Gastrocnemius medialis (tissue), 4 donors: ENCODE measurements around the gene CSAD. TPM values are rescaled to one million over a fixed set of nuclear protein-coding genes. Genes with fewer than 3 reads are reported as not detected.

Source experiments
- ATAC-seq, 2 donors: fragments of 150-250 bp; one replicate each; pipeline ENCODE4 v1.9.1; 2016
- DNase-seq, 2 donors: peaks; one replicate each; pipeline ENCODE4 v3.0.0-alpha.2; 2019
- H3K27ac ChIP-seq, 4 donors: fragments of 200-600 bp; sonication (generic); 1 replicate in 1 of 4; 2 replicates in 3 of 4; pipeline ENCODE4 v1.5.1; 2016 to 2018; ENCODE audit warnings: mild to moderate bottlenecking in 2 of 4, moderate library complexity in 1 of 4
- H3K27me3 ChIP-seq, 3 donors: fragments of 200-600 bp; sonication (generic) in 2 of 3; 1 replicate in 1 of 3; 2 replicates in 2 of 3; pipeline versions ENCODE4 v1.5.1 to v1.6.0; 2016 to 2019; ENCODE audit warnings: mild to moderate bottlenecking in 1 of 3, moderate library complexity in 1 of 3
- H3K36me3 ChIP-seq, 2 donors: fragments of 200-600 bp; sonication (generic) in 1 of 2; one replicate each; pipeline ENCODE4 v1.5.1; 2017 to 2018
- H3K4me1 ChIP-seq, 2 donors: fragments of 200-600 bp; sonication (generic) in 1 of 2; one replicate each; pipeline ENCODE4 v1.5.1; 2016 to 2017; ENCODE audit warnings: mild to moderate bottlenecking in 2 of 2
- H3K4me3 ChIP-seq, 4 donors: fragments of 200-600 bp; sonication (generic) in 3 of 4; 1 replicate in 1 of 4; 2 replicates in 3 of 4; pipeline ENCODE4 v1.5.1; 2016 to 2019; ENCODE audit warnings: mild to moderate bottlenecking in 2 of 4
- H3K9me3 ChIP-seq, 3 donors: fragments of 200-600 bp; sonication (generic) in 2 of 3; 1 replicate in 1 of 3; 2 replicates in 2 of 3; pipeline ENCODE4 v1.5.1; 2016 to 2019
- POLR2A ChIP-seq, 2 donors: fragments of 450-650 bp; IDR thresholded peaks; one replicate each; pipeline ENCODE4 v1.6.1; 2017; ENCODE audit warnings: antibody characterized with exemption in 2 of 2, mild to moderate bottlenecking in 2 of 2, moderate library complexity in 2 of 2
- in situ Hi-C, 4 donors: fragments of 200-750 bp; cut with MboI; loops; one replicate each; pipeline versions ENCODE4 v1.15.0 to v1.8.0; 2017; ENCODE audit warnings: low sequenced_read_pairs in 4 of 4
- intact Hi-C: fragments of 100-400 bp; cut with DNase I; formaldehyde crosslinking; loops from one replicate; pipeline ENCODE4 v1.15.1; 2023; ENCODE audit warnings: low total_unique reads
- total RNA-seq, 4 donors: library from RNA; depleted of rRNA; stranded (reverse); fragments of >200 nt; gene quantifications; one replicate each; pipeline versions ENCODE4 v1.1.0 to v1.2.3, GENCODE V29; 2016
- TF ChIP-seq, protein P1 (sequence below), 5 experiments: fragments of 450-650 bp in 3 of 5; fragments of 200-600 bp in 2 of 5; sonication (generic) in 2 of 5; IDR thresholded peaks in 4 of 5; conservative IDR thresholded peaks in 1 of 5; 1 replicate in 4 of 5; 2 replicates in 1 of 5; pipeline ENCODE4 v1.5.1; 2016 to 2019; ENCODE audit warnings: antibody characterized with exemption in 5 of 5, mild to moderate bottlenecking in 3 of 5, moderate library complexity in 3 of 5

CSAD gene
- total RNA-seq, 4 donors from 2014 or later = 0.68 to 14.9 (median 1.9) TPM

DNA sequence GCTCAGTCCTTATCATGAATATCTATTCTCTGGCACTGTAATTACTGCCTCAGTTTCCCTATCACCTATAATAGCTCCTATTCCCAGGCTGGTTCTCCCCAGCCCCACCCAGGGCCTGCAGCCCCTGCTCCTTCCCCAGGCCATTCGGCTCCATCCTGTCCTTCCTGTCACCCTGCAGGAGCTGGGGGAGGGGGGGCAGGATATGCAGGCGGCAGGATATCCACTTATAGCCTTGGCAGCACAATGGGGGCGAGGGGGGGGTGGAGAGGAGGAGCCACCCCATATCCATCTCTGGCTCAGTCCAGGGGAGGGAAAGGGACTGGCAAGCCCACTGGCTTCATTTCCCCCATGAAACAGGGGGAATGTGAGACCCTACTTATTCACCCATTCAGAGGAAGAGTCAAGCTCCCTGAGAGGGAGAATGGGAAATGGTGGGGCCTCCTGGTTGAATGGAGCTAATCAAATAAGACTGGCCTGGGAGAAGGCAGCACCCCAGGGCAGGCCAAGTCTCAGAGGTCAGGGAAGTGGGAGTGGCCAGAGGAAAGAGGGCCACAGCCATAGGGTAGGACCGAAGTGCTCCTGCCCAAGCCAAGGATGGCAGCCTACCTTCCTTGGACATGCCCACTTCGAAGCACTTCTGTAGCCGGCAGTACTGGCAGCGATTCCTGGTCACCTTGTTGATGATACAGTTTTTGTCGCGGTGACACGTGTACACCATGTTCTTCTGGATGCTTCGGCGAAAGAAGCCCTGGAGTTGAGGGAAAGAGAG is 34.1 kb upstream of the CSAD start:
- no peak overlapping the region for H3K4me3 ChIP-seq
- intact Hi-C loops = loop anchor here (5.0 kb wide), 1 partner anchor 287 kb away; the partner anchor contains the start of gene TARBP2
- H3K36me3 ChIP-seq = peaks cover 0 to 11% of the 10 kb centered on the region in 2 donors

DNA sequence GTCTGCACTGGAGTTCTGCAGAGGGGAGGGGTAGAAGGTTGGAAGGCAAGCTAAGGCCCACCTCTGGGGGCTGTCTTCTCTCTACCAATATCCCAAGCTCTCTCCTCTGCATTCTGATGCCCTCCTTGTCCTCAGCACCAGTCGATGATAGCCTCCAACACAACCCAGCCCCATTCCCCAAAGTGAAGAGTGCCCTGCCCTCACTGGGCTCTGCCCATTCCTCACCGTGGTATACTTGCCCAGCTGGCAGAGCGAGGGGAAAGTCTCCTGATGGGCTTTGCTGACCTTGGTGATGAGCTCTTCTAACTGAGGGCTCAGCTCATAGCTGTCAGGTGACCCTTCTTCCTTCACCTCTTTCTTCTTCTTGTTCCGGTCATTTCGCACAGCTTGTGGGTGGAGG is 33.5 kb upstream of the CSAD start:
- no peak for ATAC-seq

More for the DNA sequence above, 34.1 kb upstream of the CSAD start:
- peak overlapping the region; percentile 68 to 100 (median 98) for H3K27ac ChIP-seq
- no peaks in the 10 kb centered on the region for H3K27me3 ChIP-seq
- no peak for TF ChIP-seq POLR2A (IDR thresholded peaks at IDR 0.05)
- TF ChIP-seq, protein P1, sequence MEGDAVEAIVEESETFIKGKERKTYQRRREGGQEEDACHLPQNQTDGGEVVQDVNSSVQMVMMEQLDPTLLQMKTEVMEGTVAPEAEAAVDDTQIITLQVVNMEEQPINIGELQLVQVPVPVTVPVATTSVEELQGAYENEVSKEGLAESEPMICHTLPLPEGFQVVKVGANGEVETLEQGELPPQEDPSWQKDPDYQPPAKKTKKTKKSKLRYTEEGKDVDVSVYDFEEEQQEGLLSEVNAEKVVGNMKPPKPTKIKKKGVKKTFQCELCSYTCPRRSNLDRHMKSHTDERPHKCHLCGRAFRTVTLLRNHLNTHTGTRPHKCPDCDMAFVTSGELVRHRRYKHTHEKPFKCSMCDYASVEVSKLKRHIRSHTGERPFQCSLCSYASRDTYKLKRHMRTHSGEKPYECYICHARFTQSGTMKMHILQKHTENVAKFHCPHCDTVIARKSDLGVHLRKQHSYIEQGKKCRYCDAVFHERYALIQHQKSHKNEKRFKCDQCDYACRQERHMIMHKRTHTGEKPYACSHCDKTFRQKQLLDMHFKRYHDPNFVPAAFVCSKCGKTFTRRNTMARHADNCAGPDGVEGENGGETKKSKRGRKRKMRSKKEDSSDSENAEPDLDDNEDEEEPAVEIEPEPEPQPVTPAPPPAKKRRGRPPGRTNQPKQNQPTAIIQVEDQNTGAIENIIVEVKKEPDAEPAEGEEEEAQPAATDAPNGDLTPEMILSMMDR (IDR thresholded peaks at IDR 0.05 in 4 of 5, conservative IDR thresholded peaks at IDR 0.05 in 1 of 5) = no peak
- in situ Hi-C loops = loop anchor here (5.0 to 10.0 kb wide), 4 partner anchors 67 to 130 kb away; no protein-coding TSS in a partner anchor
- H3K9me3 ChIP-seq = no peaks in the 10 kb centered on the region
- DNase-seq (no peak), ATAC-seq (no peak)
- H3K4me1 ChIP-seq = peaks cover 43 to 46% of the 10 kb centered on the region in 2 donors

DNA sequence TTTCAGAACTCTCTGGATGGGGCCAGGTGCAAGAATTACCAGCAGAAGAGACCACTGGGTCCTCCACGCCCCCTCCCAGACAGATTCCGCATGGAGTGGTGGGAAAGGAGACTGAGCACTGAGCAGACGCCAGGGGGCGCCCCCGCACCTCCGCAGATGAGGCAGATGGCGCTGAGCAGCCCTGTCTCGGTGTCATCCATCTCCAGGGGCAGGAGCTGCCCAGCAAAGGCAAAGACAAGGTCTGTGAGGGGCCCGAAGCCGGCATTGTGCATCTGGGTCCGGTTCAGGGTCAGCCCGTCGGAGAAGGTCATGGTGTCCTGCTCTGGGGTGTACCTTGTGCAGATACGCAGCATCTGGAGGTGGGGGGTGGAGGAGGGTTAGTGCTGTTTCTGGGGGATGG is 32.6 kb upstream of the CSAD start:
- ATAC-seq (peak; percentile 75 to 86), DNase-seq (peak; percentile 66 to 74)
- Histone ChIP-seq H3K4me3 (no peak overlapping the region), H3K4me1 (peaks cover 32 to 45% of the 10 kb centered on the region in 2 donors), H3K9me3 (no peaks in the 10 kb centered on the region), H3K27me3 (no peaks in the 10 kb centered on the region), H3K27ac (no peak overlapping the region), H3K36me3 (peaks cover 0 to 11% of the 10 kb centered on the region in 2 donors)
- in situ Hi-C loops = loop anchor here (5.0 to 10.0 kb wide), 4 partner anchors 69 to 131 kb away; no protein-coding TSS in a partner anchor
- intact Hi-C loops = loop anchor here (1.0 to 2.0 kb wide), 6 partner anchors 38 to 131 kb away; partner anchors contain the start of genes AAAS, ESPL1 and PFDN5
- TF ChIP-seq POLR2A (IDR thresholded peaks at IDR 0.05) = no peak
- TF ChIP-seq, protein P1 (IDR thresholded peaks at IDR 0.05 in 4 of 5, conservative IDR thresholded peaks at IDR 0.05 in 1 of 5) = peak; percentile 94 to 97 (median 97)

More for the DNA sequence above, 33.5 kb upstream of the CSAD start:
- intact Hi-C loops = no loop called here
- Histone ChIP-seq H3K27ac (peak overlapping the region; percentile 68 to 100 (median 98)), H3K4me3 (no peak overlapping the region), H3K4me1 (peaks cover 40 to 46% of the 10 kb centered on the region in 2 donors), H3K27me3 (no peaks in the 10 kb centered on the region), H3K9me3 (no peaks in the 10 kb centered on the region), H3K36me3 (peaks cover 0 to 11% of the 10 kb centered on the region in 2 donors)
- in situ Hi-C loops = loop anchor here (5.0 to 10.0 kb wide), 4 partner anchors 68 to 131 kb away; no protein-coding TSS in a partner anchor
- DNase-seq = no peak
- TF ChIP-seq, protein P1 (IDR thresholded peaks at IDR 0.05 in 4 of 5, conservative IDR thresholded peaks at IDR 0.05 in 1 of 5) = no peak
- no peak for TF ChIP-seq POLR2A (IDR thresholded peaks at IDR 0.05)

DNA sequence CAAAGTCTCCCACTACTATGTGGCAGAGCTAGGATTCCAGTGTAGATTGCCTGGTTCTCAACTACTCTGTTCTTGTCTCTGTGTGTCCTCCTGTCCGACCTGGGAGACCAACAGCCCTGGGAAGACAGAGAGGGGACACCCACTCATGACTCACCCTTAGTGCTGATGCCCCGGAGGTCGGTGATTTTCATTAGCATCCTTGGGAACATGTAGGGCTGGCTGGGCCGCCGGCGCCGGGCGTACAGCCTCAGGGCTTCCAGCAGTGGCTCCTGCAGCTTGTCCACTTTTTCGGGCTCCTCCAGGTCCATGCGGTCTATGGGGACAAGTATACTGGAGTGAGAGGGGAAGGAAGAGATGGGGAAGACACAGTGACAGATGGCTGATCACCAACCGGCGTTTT is 32.2 kb upstream of the CSAD start:
- intact Hi-C loops (loop anchor here (1.0 to 2.0 kb wide), 6 partner anchors 38 to 132 kb away; partner anchors contain the start of genes AAAS, ESPL1 and PFDN5), in situ Hi-C loops (loop anchor here (5.0 to 10.0 kb wide), 4 partner anchors 69 to 132 kb away; no protein-coding TSS in a partner anchor)
- no peaks in the 10 kb centered on the region for H3K27me3 ChIP-seq
- H3K4me3 ChIP-seq = no peak overlapping the region
- H3K36me3 ChIP-seq = peaks cover 0 to 11% of the 10 kb centered on the region in 2 donors
- H3K27ac ChIP-seq = no peak overlapping the region
- H3K4me1 ChIP-seq = peaks cover 28 to 41% of the 10 kb centered on the region in 2 donors
- DNase-seq = no peak
- no peaks in the 10 kb centered on the region for H3K9me3 ChIP-seq
- ATAC-seq = no peak
- TF ChIP-seq POLR2A (IDR thresholded peaks at IDR 0.05) = no peak
- TF ChIP-seq, protein P1 (IDR thresholded peaks at IDR 0.05 in 4 of 5, conservative IDR thresholded peaks at IDR 0.05 in 1 of 5) = no peak
